SK-N-MC (cell line): Measurements from ENCODE around the gene SDR42E1.

Experiments used
- EZH2 ChIP-seq: fragments of 200-600 bp; sonication (generic); IDR thresholded peaks from one replicate; pipeline ENCODE4 v1.6.1; 2017; ENCODE audit warnings: antibody characterized with exemption
- FOXP2 ChIP-seq: optimal IDR thresholded peaks from 2 replicates; pipeline ENCODE3; 2011; ENCODE audit warnings: mild to moderate bottlenecking, moderate library complexity; ENCODE audit not compliant: insufficient read depth; ENCODE audit errors: extremely low read length, control extremely low read depth
- POLR2AphosphoS5 ChIP-seq: IDR thresholded peaks from 2 replicates; pipeline ENCODE4 v1.6.1; 2012; ENCODE audit warnings: mild to moderate bottlenecking, low read depth, low read length, borderline replicate concordance

DNA sequence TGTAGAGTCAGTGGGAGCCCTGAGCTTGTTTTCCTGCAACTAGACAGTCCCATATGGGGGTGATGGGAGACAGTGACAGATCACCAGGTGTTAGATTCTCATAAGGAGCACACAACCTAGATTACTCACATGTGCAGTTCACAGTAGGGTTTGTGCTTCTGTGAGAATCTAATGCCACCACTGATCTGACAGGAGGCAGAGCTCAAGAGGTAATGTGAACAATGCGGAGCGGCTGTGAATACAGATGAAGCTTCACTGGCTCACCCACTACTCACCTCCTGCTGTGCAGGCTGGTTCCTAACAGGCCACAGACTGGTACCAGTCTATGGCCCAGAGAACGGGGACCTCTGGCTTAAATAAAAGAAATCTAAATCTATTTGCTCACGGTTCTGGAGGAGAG lies 13.6 kb upstream of the SDR42E1 start:
- no peak for TF ChIP-seq EZH2
- no peak for TF ChIP-seq POLR2AphosphoS5
- no peak for TF ChIP-seq FOXP2
